Non-pigmented ciliary epithelial cell (primary cell): Measurements from ENCODE around the gene TLN1.

Source experiments
- DNase-seq: peaks from one replicate; pipeline ENCODE4 v3.0.0-alpha.2; 2010; ENCODE audit warnings: low read depth

The TLN1 gene

DNA sequence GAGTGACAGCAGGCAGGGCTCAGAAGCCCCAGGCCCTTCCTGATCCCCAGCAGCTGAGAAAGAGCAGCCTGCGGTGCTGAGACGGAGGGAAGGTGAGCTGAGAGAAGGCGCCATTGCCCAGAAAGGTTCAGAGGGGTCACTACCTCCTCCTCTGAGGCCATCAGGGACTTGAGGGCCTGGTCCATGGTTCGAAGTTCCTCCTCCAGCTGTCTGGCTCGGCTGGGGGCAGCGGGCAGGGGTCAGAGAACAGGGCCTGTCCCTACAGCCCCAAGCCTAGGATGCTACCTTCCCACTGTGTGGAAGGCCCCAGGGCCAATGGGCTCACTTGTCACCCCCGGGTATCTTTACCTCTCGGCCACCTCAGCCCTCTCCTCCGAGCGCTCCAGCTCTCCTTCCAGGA is 47.1 kb downstream of the TLN1 start:
- DNase-seq, result no peak

DNA sequence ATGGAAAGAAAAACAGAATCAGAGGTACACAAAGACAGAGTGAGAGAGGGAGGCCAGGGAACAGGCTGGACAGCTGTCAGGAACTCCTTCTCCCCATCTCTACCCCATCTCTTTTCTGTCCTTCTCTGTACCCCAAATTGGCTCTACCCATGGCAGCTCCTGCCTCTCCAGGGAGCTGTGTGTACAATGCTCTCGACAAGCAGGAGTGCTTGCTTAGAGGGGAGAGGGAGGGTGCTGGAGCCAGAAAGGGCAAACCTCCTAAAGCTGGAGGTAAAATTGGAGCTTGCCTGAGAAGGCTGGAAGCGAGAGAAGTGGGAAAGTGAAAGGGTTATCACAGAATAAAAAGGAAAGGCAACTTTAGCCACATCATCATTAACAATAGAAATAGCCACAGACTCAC is 48.7 kb downstream of the TLN1 start:
- DNase-seq, result no peak

DNA sequence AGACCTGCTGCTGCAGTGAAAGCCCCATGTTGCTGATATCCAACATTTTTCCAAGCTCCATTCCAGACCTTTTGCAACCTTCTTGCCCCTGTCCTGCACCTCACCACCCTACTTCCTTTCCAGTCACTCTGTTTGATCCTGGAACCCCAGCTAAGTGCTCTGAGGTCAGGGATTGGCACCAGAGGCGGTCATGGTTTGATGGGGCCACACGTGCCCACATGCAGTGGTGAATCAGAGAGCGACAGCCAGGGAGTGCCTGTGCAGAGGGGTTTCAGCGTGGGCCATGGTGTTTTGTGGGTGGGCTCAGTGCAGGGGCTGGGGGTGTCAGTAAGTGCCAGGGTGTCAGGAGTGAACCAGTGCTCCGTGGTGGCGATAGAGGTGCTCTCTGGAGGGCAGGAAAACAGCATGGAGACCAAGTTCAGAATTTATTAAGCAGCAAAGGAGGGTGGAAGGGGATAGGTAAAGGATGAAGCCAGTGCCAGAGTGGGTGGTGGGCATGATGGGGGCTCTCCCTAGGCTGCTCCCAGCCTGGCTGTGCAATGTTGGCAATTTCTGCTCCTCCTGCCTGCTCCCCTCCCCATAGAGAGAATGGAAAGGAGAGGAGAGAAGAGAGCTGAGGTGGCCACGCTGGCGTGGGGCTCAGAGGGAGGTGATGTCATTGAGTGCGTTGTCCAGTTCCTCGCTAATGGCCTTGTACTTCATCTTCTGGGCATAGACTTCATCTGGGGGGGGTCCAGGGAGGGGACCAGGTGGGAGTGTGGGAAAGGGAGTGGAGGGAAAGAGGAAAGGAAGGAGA is 49.3 kb downstream of the TLN1 start:
- no peak for DNase-seq

DNA sequence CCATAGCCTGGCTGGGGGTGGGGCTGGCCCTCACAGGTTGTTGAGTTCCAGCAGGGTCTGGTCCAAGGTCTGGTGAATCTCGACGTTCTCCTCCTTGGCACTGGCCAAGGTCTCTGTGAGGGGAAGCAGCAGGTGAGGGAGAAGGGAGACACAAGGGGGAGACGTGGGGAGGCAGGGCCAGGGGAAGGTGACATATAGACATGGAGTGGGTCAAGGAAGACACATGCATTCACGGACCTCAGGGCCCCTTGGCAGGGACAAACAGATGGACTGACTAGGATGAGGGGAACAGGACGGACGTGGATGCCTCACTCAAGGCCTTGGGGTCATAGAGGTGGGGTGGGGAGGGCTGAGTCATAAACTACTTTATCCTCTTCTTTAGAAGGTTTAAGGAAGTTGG is 49.9 kb downstream of the TLN1 start:
- no peak for DNase-seq

DNA sequence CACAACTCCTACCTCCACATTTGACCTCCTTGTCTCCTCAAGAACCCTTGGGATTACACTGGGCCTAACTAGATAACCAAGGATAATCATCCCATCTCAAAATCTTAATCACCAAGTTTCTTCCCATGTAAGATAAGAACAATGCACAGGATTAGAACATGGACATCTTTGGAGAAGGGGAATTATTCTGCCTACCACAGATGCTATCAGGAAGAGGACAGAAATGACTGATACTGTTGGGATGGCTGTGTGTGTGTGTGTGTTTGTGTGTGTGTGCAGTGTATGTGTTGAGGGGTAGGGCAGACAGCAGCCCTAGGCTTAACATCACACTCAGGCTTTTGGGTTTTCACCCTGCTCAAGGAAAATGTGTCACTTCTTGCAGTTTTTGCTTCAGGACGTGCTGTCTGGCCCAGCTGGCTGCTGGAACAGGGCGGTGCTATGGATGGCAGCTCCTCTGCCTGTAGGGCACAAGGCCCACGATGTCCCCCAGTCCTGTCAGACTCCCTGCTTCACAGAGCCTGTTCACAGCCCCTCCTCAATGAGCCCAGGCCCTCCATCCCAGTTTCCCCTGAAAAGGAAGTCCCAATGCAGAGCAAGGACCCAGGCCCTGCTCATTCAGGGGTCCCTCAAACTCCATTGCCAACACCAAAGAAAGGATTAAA is 50.5 kb downstream of the TLN1 start:
- no peak for DNase-seq

DNA sequence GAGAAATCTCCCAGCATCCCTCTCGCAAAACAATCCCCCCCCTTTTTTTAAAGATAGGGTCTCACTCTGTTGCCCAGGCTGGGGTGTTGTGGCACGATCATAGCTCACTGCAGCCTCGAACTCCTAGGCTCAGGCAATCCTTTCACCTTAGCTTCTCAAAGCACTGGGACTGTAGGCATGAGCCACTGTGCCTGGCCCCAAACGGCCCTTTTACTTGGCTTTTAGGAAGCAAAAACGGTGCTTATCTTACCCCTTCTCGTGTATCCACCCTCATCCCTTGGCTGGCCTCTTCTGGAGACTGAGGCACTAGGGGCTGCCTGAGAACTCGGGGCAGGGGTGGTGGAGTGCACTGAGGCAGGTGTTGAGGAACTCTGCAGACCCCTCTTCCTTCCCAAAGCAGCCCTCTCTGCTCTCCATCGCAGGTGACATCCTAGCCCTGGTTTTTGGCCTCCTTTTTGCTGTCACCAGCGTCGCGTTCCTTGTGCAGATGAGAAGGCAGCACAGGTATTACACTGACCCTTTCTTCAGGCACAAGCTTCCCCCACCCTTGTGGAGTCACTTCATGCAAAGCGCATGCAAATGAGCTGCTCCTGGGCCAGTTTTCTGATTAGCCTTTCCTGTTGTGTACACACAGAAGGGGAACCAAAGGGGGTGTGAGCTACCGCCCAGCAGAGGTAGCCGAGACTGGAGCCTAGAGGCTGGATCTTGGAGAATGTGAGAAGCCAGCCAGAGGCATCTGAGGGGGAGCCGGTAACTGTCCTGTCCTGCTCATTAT is 51.5 kb downstream of the TLN1 start:
- no peak for DNase-seq

DNA sequence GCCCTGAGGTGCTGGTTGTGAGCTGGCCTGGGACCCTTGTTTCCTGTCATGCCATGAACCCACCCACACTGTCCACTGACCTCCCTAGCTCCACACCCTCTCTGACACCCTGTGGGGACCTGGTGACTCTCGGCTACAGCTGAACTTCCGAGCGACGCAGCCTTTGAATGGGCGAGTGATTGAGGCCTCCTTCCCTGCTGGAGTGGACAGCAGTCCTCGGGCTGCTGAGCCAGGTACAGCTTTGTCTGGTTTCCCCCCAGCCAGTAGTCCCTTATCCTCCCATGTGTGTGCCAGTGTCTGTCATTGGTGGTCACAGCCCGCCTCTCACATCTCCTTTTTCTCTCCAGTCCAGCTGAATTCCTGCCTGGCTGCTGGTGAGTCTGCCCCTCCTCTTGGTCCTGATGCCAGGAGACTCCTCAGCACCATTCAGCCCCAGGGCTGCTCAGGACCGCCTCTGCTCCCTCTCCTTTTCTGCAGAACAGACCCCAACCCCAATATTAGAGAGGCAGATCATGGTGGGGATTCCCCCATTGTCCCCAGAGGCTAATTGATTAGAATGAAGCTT is 52.1 kb downstream of the TLN1 start:
- DNase-seq, result no peak

DNA sequence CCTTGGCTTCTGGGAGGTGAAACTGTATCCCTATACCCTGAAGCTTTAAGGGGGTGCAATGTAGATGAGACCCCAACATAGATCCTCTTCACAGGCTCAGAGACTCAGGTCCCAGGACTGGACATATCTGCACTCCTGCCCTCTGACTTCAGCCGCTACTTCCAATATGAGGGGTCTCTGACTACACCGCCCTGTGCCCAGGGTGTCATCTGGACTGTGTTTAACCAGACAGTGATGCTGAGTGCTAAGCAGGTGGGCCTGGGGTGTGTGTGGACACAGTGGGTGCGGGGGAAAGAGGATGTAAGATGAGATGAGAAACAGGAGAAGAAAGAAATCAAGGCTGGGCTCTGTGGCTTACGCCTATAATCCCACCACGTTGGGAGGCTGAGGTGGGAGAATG is 52.9 kb downstream of the TLN1 start:
- DNase-seq, result no peak

DNA sequence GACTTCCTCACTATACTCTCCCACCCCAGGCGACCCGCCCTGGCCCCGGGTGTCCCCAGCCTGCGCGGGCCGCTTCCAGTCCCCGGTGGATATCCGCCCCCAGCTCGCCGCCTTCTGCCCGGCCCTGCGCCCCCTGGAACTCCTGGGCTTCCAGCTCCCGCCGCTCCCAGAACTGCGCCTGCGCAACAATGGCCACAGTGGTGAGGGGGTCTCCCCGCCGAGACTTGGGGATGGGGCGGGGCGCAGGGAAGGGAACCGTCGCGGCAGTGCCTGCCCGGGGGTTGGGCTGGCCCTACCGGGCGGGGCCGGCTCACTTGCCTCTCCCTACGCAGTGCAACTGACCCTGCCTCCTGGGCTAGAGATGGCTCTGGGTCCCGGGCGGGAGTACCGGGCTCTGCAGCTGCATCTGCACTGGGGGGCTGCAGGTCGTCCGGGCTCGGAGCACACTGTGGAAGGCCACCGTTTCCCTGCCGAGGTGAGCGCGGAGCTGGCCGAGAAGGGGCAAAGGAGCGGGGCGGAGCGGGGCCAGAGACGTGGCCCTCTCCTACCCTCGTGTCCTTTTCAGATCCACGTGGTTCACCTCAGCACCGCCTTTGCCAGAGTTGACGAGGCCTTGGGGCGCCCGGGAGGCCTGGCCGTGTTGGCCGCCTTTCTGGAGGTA is 56.1 kb downstream of the TLN1 start:
- no peak for DNase-seq

DNA sequence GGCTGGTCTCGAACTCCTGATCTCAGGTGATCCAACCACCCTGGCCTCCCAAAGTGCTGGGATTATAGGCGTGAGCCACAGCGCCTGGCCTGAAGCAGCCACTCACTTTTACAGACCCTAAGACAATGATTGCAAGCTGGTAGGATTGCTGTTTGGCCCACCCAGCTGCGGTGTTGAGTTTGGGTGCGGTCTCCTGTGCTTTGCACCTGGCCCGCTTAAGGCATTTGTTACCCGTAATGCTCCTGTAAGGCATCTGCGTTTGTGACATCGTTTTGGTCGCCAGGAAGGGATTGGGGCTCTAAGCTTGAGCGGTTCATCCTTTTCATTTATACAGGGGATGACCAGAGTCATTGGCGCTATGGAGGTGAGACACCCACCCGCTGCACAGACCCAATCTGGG is 56.8 kb downstream of the TLN1 start:
- DNase-seq, result no peak

DNA sequence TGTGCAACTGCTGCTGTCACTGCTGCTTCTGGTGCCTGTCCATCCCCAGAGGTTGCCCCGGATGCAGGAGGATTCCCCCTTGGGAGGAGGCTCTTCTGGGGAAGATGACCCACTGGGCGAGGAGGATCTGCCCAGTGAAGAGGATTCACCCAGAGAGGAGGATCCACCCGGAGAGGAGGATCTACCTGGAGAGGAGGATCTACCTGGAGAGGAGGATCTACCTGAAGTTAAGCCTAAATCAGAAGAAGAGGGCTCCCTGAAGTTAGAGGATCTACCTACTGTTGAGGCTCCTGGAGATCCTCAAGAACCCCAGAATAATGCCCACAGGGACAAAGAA is 58.0 kb downstream of the TLN1 start:
- no peak for DNase-seq

DNA sequence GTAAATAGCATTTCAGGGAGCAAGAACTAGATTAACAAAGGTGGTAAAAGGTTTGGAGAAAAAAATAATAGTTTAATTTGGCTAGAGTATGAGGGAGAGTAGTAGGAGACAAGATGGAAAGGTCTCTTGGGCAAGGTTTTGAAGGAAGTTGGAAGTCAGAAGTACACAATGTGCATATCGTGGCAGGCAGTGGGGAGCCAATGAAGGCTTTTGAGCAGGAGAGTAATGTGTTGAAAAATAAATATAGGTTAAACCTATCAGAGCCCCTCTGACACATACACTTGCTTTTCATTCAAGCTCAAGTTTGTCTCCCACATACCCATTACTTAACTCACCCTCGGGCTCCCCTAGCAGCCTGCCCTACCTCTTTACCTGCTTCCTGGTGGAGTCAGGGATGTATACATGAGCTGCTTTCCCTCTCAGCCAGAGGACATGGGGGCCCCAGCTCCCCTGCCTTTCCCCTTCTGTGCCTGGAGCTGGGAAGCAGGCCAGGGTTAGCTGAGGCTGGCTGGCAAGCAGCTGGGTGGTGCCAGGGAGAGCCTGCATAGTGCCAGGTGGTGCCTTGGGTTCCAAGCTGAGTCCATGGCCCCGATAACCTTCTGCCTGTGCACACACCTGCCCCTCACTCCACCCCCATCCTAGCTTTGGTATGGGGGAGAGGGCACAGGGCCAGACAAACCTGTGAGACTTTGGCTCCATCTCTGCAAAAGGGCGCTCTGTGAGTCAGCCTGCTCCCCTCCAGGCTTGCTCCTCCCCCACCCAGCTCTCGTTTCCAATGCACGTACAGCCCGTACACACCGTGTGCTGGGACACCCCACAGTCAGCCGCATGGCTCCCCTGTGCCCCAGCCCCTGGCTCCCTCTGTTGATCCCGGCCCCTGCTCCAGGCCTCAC is 58.6 kb downstream of the TLN1 start, which contains the start of gene CA9:
TSS of gene CA9 (plus strand) at position 797 of the 893 bp plus-strand sequence. CDS start at position 829, 32 bp downstream.
- DNase-seq, result no peak

DNA sequence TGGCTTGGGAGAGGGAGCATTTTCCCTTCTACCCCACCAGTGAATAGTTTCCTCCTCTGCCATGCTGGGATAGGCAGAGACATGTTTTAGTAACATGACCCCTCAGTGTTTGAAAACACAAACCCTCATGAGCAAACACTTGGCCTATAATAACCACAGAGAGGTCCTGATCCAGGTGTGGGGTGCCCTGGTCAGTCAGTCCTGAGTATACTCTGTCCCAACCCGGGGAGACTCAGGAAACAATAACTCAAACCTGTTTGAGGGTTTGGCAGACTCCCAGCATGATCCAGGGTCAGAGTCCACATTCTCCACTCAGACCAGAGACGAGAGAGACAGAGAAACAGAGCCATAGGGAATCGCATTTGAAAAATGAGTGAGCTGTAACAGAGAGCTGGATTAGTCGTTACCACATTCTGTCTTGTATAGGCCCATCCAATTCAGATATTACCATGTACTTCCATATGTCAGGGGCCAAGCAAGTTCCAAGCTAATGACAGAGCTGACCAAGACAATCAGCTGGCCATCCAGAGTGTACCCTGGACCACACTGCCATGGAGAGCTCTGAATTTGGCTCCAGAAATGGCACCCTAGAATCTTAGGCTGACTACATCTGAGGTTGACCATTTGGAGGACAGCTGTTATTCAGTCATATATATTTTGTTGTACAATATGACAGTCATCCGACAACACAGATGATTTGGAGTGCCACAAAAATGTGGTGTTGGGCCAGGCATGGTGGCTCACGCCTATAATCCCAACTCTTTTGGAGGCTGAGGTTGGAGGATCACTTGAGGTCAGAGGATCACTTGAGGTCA is 62.5 kb downstream of the TLN1 start:
- no peak for DNase-seq

DNA sequence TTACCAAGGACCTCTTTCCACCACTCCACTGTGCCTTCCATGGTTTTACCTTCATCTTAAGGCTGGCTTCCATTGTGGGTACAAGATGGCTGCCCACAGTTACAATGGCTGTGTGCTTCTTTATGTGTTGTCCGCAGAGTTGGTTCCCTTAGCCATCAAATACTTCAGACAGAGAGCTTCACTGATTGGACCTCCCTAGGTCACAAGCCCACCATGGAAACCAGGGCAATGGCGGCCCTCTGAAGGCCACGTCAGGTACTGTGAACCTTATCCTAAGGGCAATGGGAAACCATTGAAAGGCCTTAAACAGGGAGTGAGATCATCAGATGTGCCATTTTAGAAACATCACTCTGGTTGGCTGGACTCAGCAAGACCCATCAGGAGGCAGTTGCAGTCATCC is 64.1 kb downstream of the TLN1 start:
- no peak for DNase-seq

DNA sequence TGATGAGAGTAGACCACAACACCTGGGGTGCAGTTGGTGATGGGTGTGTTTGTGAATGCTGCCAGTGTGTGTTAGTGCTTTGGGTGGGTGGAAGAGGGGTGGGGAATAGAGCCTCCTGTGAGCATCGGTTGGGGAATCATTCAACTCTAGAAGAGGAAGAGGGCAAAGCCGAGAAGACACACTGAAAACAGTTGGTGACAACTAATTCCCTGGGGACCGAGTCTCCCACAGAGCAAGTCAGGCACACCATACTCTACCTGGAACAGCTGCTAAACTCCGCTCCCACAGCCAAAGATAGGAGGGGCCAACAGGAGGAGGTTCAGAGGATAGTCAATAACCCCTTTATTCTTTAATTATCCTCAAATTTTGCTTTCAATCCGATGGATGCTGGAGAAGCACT is 65.4 kb downstream of the TLN1 start:
- DNase-seq, result no peak

DNA sequence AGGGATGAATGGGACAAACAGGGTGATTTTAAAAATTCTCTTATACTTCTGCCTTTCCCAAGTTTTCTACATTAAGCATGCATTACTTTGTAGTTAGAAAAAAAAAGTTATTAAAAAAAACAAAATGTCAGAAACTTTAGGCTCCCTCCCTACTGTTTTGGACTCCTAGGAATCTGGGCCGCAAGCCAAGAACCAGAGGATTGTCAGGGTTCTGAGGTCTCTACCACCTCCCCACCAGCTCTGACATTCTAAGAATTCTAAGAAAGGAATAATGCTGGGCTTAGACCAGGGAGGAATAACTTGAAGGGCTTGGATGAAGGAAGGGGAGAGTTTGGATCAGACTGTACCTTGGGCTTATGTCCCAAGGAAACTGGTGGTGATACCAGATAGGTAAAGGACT is 66.0 kb downstream of the TLN1 start:
- DNase-seq, result no peak

DNA sequence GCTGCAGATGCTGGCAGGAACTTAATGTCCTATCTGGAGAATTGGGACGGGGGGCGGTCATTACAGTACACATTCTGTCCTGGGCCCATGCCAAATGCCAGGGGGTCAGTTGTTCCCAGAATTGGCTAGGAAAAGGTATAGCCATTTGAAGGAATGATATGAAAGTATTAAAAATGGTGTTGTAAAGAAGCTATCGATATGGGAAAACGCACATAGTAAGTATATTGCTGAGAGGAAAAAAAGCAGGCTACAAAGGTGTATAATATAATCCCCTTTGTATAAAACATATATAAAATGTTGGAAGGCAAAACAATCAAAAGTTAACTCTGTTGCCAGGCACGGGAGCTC is 66.5 kb downstream of the TLN1 start:
- no peak for DNase-seq

DNA sequence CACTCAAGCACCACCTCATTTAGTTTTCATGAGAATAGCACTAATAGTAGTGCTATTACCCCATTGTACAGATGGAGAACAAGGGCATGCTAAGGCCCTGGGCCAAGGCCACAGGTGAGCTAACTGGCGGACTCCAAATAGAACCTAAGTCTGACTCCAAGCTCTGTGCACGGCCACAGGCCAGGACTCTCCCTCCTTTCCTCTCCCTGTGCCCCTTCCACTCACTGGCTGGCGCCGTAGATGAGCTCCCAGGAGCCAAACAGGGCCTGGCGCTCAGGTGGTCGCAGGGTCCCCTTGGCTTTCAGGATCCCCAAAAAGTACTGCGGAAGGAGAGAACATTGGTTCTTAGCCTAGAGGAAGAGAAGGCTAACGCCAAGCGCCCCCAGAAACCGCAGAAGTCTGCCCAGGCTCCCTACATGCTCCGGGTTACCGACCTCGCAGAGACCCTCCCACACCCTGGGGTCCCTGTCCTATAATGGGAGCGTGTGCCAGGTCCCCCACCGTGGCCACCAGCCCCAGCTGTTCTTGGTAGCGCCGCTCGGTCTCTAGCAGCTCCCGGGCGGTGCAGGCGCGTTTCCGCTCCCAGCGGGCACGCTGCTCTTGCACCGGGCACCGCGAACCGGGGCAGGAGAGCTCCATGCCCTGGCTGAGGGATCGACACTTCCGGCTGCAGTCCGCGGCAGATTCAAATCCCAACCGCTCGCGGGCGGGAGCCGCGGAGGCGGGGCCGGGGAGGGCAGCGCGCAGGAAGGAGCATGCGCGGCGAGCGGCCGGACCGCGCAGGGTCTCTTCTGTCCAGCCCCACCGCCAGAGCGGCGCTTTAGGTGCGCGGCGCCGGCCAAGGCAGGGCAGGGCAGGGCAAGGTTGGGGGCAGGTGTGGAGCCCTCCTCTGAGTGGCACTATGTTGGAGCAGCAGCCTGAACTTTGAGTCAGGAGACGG is 67.2 kb downstream of the TLN1 start, which contains the start of gene ARHGEF39:
TSS of gene ARHGEF39 (minus strand) at position 665 of the 940 bp plus-strand sequence. CDS start at position 639, 26 bp downstream.
- no peak for DNase-seq

DNA sequence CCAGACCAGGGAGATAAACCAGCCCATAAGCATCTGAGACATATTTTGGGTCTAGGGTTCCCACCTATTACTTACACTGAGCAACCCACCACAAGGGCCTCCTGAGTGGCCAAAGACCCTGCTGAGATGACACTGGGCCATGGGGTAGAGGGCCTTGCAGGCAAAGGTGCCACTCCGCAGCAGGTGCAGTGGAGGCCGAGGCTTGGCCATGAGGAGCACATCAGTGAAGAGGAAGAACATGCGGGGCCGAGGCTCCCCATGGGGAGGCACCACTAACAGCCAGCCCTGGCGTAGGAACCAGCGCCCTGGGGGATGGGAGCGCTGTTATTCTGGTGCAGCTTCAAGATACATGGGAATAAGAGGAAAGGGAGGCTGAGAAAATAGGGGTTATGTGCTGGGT is 69.6 kb downstream of the TLN1 start:
- no peak for DNase-seq
